ENCODE measurements around the gene FBLIM1. TPM values are rescaled to one million over a fixed set of nuclear protein-coding genes. Genes with fewer than 3 reads are reported as not detected.
A peak's percentile ranks its signal among the peaks of the same experiment; 100 is the strongest.

Gene FBLIM1
- total RNA-seq, 1 experiment from 2014 or later: 6.0 TPM

- Histone ChIP-seq H3K4me3 (replicated peaks in 1 of 2; ENCODE audit: low read depth in 1 of 2, low read length in 2 of 2) (no peak overlapping the region), H3K4me2 (ENCODE audit: low read length) (0 out of 2 replicates have a peak overlapping the region, but pooled peaks have one; percentile 71), H3K9me2 (ENCODE audit: insufficient read depth) (no peaks in the 10 kb centered on the region), H2AFZ (ENCODE audit: low read depth, low read length, poor library complexity, severe bottlenecking) (no peak overlapping the region), H4K20me1 (ENCODE audit: insufficient read depth) (no peaks in the 10 kb centered on the region), H3K4me1 (ENCODE audit: control insufficient read depth in 1 of 2, insufficient read depth in 2 of 2, low read length in 2 of 2) (peaks cover 0 to 21% of the 10 kb centered on the region in 2 experiments; a peak in 2 of 4 replicates), H3K27me3 (ENCODE audit: insufficient read depth, low read length) (no peaks in the 10 kb centered on the region), H3K36me3 (ENCODE audit: control insufficient read depth in 1 of 2, insufficient read depth in 2 of 2, low read length in 2 of 2) (no peaks in the 10 kb centered on the region), H3K9me3 (ENCODE audit: control insufficient read depth in 1 of 2, insufficient read depth in 1 of 2, low read depth in 1 of 2, low read length in 2 of 2) (no peaks in the 10 kb centered on the region), H3K79me2 (ENCODE audit: insufficient read depth, low read length) (no peaks in the 10 kb centered on the region), H3K9ac (ENCODE audit: low read length) (no peak overlapping the region), H3K27ac (ENCODE audit: low read depth, low read length) (no peak overlapping the region)
- ChIA-PET RAD21 (ENCODE audit: low non-redundant PET in 1 of 2, low total read pairs in 2 of 2, uncharacterized antibody in 2 of 2, unreplicated experiment in 2 of 2) (no interaction called here), CTCF (interaction anchor here (1.3 kb wide), 1 partner anchor 14 kb away, joined by 3 read pairs; no protein-coding TSS in a partner anchor), POLR2A (interaction anchor here (0.6 kb wide), 1 partner anchor 219 kb away, joined by 4 read pairs; no protein-coding TSS in a partner anchor)
- intact Hi-C loops (cut with micrococcal nuclease): no loop called here
- no TSS peak for BruUV-seq (replicated peaks)
- no peak for ATAC-seq
- DNase-seq (ENCODE audit: low read depth, low spot score): no peak
- TF ChIP-seq CTCF (IDR thresholded peaks at IDR 0.05 in 2 of 3, conservative IDR thresholded peaks at IDR 0.05 in 1 of 3; ENCODE audit: borderline replicate concordance in 1 of 3, insufficient read depth in 1 of 3, low read depth in 2 of 3, low read length in 2 of 3) (no peak), SIN3A (IDR thresholded peaks at IDR 0.05; ENCODE audit: low read depth) (no peak), SRF (IDR thresholded peaks at IDR 0.05; ENCODE audit: low read depth) (no peak)
Observed at GRCh38 chr1:15755021-15755645, 3.5 kb upstream of the FBLIM1 start.

- peaks cover 3 to 25% of the 10 kb centered on the region in 2 experiments; a peak in 3 of 4 replicates for H3K4me1 ChIP-seq (ENCODE audit: control insufficient read depth in 1 of 2, insufficient read depth in 2 of 2, low read length in 2 of 2)
- no TSS peak for BruUV-seq (replicated peaks)
- H2AFZ ChIP-seq (ENCODE audit: low read depth, low read length, poor library complexity, severe bottlenecking): no peak overlapping the region
- H3K4me3 ChIP-seq (replicated peaks in 1 of 2; ENCODE audit: low read depth in 1 of 2, low read length in 2 of 2): no peak overlapping the region
- no peaks in the 10 kb centered on the region for H3K79me2 ChIP-seq (ENCODE audit: insufficient read depth, low read length)
- no peak overlapping the region for H3K9ac ChIP-seq (ENCODE audit: low read length)
- no peak for TF ChIP-seq TCF7L2 (IDR thresholded peaks at IDR 0.05; ENCODE audit: borderline replicate concordance, extremely low read depth, insufficient read depth, insufficient read length)
- TF ChIP-seq, protein P1, sequence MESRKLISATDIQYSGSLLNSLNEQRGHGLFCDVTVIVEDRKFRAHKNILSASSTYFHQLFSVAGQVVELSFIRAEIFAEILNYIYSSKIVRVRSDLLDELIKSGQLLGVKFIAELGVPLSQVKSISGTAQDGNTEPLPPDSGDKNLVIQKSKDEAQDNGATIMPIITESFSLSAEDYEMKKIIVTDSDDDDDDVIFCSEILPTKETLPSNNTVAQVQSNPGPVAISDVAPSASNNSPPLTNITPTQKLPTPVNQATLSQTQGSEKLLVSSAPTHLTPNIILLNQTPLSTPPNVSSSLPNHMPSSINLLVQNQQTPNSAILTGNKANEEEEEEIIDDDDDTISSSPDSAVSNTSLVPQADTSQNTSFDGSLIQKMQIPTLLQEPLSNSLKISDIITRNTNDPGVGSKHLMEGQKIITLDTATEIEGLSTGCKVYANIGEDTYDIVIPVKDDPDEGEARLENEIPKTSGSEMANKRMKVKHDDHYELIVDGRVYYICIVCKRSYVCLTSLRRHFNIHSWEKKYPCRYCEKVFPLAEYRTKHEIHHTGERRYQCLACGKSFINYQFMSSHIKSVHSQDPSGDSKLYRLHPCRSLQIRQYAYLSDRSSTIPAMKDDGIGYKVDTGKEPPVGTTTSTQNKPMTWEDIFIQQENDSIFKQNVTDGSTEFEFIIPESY (IDR thresholded peaks at IDR 0.05; ENCODE audit: extremely low read depth, insufficient replicate concordance, low read length): no peak
- no peak for TF ChIP-seq EZH2 (IDR thresholded peaks at IDR 0.05)
- no peak for TF ChIP-seq EZH2phosphoT487 (IDR thresholded peaks at IDR 0.05; ENCODE audit: borderline replicate concordance)
- no peak for TF ChIP-seq JUND (IDR thresholded peaks at IDR 0.05)
- no peak for TF ChIP-seq EGR1 (IDR thresholded peaks at IDR 0.05; ENCODE audit: low read depth)
- no peak for TF ChIP-seq YY1 (IDR thresholded peaks at IDR 0.05; ENCODE audit: extremely low read depth, insufficient replicate concordance, low read depth, low read length)
- ChIA-PET CTCF (interaction anchor here (1.3 kb wide), 1 partner anchor 15 kb away, joined by 3 read pairs; no protein-coding TSS in a partner anchor), RAD21 (ENCODE audit: low non-redundant PET in 1 of 2, low total read pairs in 2 of 2, uncharacterized antibody in 2 of 2, unreplicated experiment in 2 of 2) (no interaction called here), POLR2A (no interaction called here)
- H3K4me2 ChIP-seq (ENCODE audit: low read length): 0 out of 2 replicates have a peak overlapping the region, but pooled peaks have one; percentile 71
- no peaks in the 10 kb centered on the region for H3K27me3 ChIP-seq (ENCODE audit: insufficient read depth, low read length)
- no peak overlapping the region for H3K27ac ChIP-seq (ENCODE audit: low read depth, low read length)
- intact Hi-C loops (cut with micrococcal nuclease): no loop called here
- no peaks in the 10 kb centered on the region for H3K9me3 ChIP-seq (ENCODE audit: control insufficient read depth in 1 of 2, insufficient read depth in 1 of 2, low read depth in 1 of 2, low read length in 2 of 2)
- no peaks in the 10 kb centered on the region for H3K9me2 ChIP-seq (ENCODE audit: insufficient read depth)
- ATAC-seq: no peak
- H3K36me3 ChIP-seq (ENCODE audit: control insufficient read depth in 1 of 2, insufficient read depth in 2 of 2, low read length in 2 of 2): no peaks in the 10 kb centered on the region
- H4K20me1 ChIP-seq (ENCODE audit: insufficient read depth): no peaks in the 10 kb centered on the region
- no peak for DNase-seq (ENCODE audit: low read depth, low spot score)
Observed at GRCh38 chr1:15755646-15756040, 3.0 kb upstream of the FBLIM1 start.

All from HCT116 (cell line).